Measurements from ENCODE around the gene SHLD3. TPM values are rescaled to one million over a fixed set of nuclear protein-coding genes. Genes with fewer than 3 reads are reported as not detected.
"Not testable (repeated sequence)": the region's sequence is repeated elsewhere in the genome, so short reads cannot be mapped to it uniquely, and the experiment has no call there.

The SHLD3 gene
- total RNA-seq, 6 experiments from 2014 or later, result 0.76 to 1.8 (median 1.2) TPM

- no peak for ATAC-seq
- intact Hi-C loops (cut with DNase I), result no loop called here
- H3K36me3 ChIP-seq, result peaks cover 0 to 7% (median 0%) of the 10 kb centered on the region in 4 donors
- TF ChIP-seq, protein P1, sequence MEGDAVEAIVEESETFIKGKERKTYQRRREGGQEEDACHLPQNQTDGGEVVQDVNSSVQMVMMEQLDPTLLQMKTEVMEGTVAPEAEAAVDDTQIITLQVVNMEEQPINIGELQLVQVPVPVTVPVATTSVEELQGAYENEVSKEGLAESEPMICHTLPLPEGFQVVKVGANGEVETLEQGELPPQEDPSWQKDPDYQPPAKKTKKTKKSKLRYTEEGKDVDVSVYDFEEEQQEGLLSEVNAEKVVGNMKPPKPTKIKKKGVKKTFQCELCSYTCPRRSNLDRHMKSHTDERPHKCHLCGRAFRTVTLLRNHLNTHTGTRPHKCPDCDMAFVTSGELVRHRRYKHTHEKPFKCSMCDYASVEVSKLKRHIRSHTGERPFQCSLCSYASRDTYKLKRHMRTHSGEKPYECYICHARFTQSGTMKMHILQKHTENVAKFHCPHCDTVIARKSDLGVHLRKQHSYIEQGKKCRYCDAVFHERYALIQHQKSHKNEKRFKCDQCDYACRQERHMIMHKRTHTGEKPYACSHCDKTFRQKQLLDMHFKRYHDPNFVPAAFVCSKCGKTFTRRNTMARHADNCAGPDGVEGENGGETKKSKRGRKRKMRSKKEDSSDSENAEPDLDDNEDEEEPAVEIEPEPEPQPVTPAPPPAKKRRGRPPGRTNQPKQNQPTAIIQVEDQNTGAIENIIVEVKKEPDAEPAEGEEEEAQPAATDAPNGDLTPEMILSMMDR (IDR thresholded peaks at IDR 0.05), result no peak
- no peak for TF ChIP-seq POLR2A (IDR thresholded peaks at IDR 0.05)
- no peak overlapping the region for H3K27ac ChIP-seq
- H3K9me3 ChIP-seq, result no peaks in the 10 kb centered on the region
- WGBS (ENCODE audit: insufficient coverage, low coverage, low lambda C conversion rate, missing lambda C conversion rate), result 79% methylated on average over 7 of the region's 7 CpGs
- no peak for DNase-seq
- no peaks in the 10 kb centered on the region for H3K27me3 ChIP-seq
- no peak overlapping the region for H3K4me3 ChIP-seq
- no peaks in the 10 kb centered on the region for H3K4me1 ChIP-seq
Observed at GRCh38 chr5:65668696-65669095, 43.9 kb downstream of the SHLD3 start.

DNA sequence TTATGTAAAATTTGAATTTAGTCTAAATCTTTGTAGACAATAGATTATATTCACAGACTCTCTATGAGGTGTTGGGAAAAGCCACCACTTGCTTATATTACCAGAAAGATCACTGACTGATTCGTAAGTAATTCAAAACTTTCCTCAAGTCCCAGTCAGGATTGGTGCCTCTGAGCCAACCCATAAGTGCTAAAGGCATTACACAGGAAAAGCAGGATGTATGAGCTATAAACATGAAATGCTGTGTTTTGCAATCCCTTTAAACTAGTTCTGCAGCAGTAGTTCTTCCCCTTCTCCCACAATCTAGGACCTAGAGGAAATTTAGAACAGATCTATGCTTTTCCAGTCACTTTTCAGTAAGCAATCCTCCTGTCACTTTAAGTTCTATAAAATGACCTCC is 48.0 kb downstream of the SHLD3 start:
- Histone ChIP-seq H3K27ac (no peak overlapping the region), H3K36me3 (no peaks in the 10 kb centered on the region), H3K4me3 (no peak overlapping the region), H3K4me1 (no peaks in the 10 kb centered on the region), H3K27me3 (no peaks in the 10 kb centered on the region), H3K9me3 (no peaks in the 10 kb centered on the region)
- no peak for TF ChIP-seq POLR2A (IDR thresholded peaks at IDR 0.05)
- TF ChIP-seq, protein P1 (IDR thresholded peaks at IDR 0.05), result no peak
- DNase-seq, result no peak
- ATAC-seq, result no peak
- intact Hi-C loops (cut with DNase I), result no loop called here
- 80% methylated on average over 1 of the region's 1 CpG for WGBS (ENCODE audit: insufficient coverage, low coverage, low lambda C conversion rate, missing lambda C conversion rate)

GRCh38 chr5:65674749-65675148 is 49.9 kb downstream of the SHLD3 start:
- H3K9me3 ChIP-seq, result no peaks in the 10 kb centered on the region
- ATAC-seq (no peak), DNase-seq (no peak)
- TF ChIP-seq, protein P1 (IDR thresholded peaks at IDR 0.05), result no peak
- TF ChIP-seq POLR2A (IDR thresholded peaks at IDR 0.05), result no peak
- H3K27me3 ChIP-seq, result no peaks in the 10 kb centered on the region
- intact Hi-C loops (cut with DNase I), result no loop called here
- H3K4me3 ChIP-seq, result no peak overlapping the region
- H3K36me3 ChIP-seq, result no peaks in the 10 kb centered on the region
- H3K27ac ChIP-seq, result no peak overlapping the region
- no peaks in the 10 kb centered on the region for H3K4me1 ChIP-seq

DNA sequence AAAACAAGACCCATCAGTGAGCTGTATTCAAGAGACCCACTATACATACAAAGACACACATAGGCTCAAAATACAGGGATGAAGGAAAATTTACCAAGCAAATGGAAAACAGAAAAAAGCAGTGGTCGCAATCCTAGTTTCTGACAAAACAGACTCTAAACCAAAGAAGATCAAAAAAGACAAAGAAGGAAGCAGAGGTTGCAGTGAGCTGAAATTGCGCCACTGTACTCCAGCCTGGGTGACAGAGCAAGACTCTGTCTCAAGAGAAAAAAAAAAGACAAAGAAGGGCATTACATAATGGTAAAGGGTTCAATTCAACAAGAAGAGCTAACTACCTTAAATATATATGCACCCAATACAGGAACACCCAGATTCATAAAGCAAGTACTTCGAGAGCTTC is 51.2 kb downstream of the SHLD3 start:
- H3K4me1 ChIP-seq; H3K36me3 ChIP-seq; intact Hi-C loops (cut with DNase I); H3K27ac ChIP-seq; H3K27me3 ChIP-seq; H3K9me3 ChIP-seq; DNase-seq; H3K4me3 ChIP-seq; ATAC-seq: not testable (repeated sequence)
- 76% methylated on average over 3 of the region's 3 CpGs for WGBS (ENCODE audit: insufficient coverage, low coverage, low lambda C conversion rate, missing lambda C conversion rate)

Small RNA genes within 50 kb of the gene (small RNA-seq; reads per million reads assigned to genes)
- 0 reads per million in 2 experiments for gene RNU6-540P

Other genes starting within 250 kb of the SHLD3 start
- under 1 TPM; 0.17 to 0.56 (median 0.40) TPM for gene ADAMTS6, start 143.1 kb upstream of the SHLD3 start, total RNA-seq
- gene CENPK, start 61.9 kb upstream of the SHLD3 start, total RNA-seq, result 1 to 10 TPM in 3 of 6 experiments, under 1 TPM in 3; 0.33 to 4.3 (median 1.5) TPM
- gene PPWD1, start 61.7 kb upstream of the SHLD3 start, total RNA-seq, result 10 to 100 TPM; 11.4 to 24.0 (median 12.3) TPM
- 10 to 100 TPM in 1 of 6 experiments, 1 to 10 TPM in 5; 3.7 to 10.1 (median 7.6) TPM for gene TRIM23, start 694 bp upstream of the SHLD3 start, total RNA-seq
- gene TRAPPC13, start within 50 bp of the SHLD3 start, total RNA-seq, result 10 to 100 TPM in 2 of 6 experiments, 1 to 10 TPM in 4; 6.7 to 14.3 (median 9.0) TPM
- 1 to 10 TPM; 1.9 to 5.0 (median 3.9) TPM for gene SGTB, start 97.1 kb downstream of the SHLD3 start, total RNA-seq
- gene NLN, start 97.2 kb downstream of the SHLD3 start, total RNA-seq, result 10 to 100 TPM; 28.3 to 68.2 (median 36.7) TPM

All from right lobe of liver (tissue), 6 donors.